GM12878 (cell line): ENCODE results near the gene TMC5. TPM values are rescaled to one million over a fixed set of nuclear protein-coding genes. Genes with fewer than 3 reads are reported as not detected.

Experiments
- ATAC-seq: fragments of 200-7000 bp; cut with Tn5 transposase; 3 replicates; pipeline ENCODE4 v1.9.1; 2020; ENCODE audit warnings: mild to moderate bottlenecking, moderate library complexity
- BruUV-seq: library from RNA; stranded (reverse); fragments of 400-500 nt; replicated peaks from 2 replicates; lab custom pipeline; 2021; lab: Mats Ljungman, UMichigan
- CTCF ChIA-PET: fragments of 300-600 bp; sonication (Branson Sonifier 250); formaldehyde crosslinking; extraction: SDS; loops from one replicate; lab custom pipeline; 2021; ENCODE audit warnings: inconsistent platforms; lab: Yijun Ruan, JAX
- POLR2A ChIA-PET: fragments of 350-600 bp; formaldehyde crosslinking; extraction: SDS; loops from one replicate; lab custom pipeline; 2021; ENCODE audit warnings: inconsistent platforms; lab: Charles Lee
- RAD21 ChIA-PET: fragments of 300-600 bp; sonication (Branson Sonifier 250); formaldehyde crosslinking; loops from one replicate; lab custom pipeline; 2023; ENCODE audit warnings: antibody characterized with exemption; ENCODE audit not compliant: unreplicated experiment; lab: Charles Lee
- SMC1A ChIA-PET: fragments of 300-600 bp; sonication (Branson Sonifier 250); formaldehyde crosslinking; loops from one replicate; lab custom pipeline; 2023; ENCODE audit not compliant: unreplicated experiment, uncharacterized antibody; lab: Charles Lee
- DNase-seq: peaks from one replicate; pipeline ENCODE4 v3.0.0-alpha.2; 2011; ENCODE audit warnings: low read depth, low spot score
- FAIRE-seq: peaks from 3 replicates; lab custom pipeline; 2011; peaks lifted over from hg19 to GRCh38; lab: Jason Lieb, UNC
- H2AFZ ChIP-seq: 2 replicates; pipeline ENCODE4 v1.6.0; 2011; ENCODE audit warnings: low read depth, low read length, control low read depth; ENCODE audit not compliant: control insufficient read depth
- H3K27ac ChIP-seq: 2 replicates; pipeline ENCODE4 v1.5.1; 2011; ENCODE audit warnings: control low read depth; ENCODE audit not compliant: control insufficient read depth, insufficient read depth
- H3K27me3 ChIP-seq, 2 experiments: replicated peaks in 1 of 2; 2 replicates each; pipeline versions ENCODE4 v1.6.0 to v1.6.1; 2011; ENCODE audit warnings: low read length in 1 of 2; ENCODE audit not compliant: control insufficient read depth in 2 of 2, insufficient read depth in 2 of 2
- H3K36me3 ChIP-seq, 2 experiments: 2 replicates each; pipeline ENCODE4 v1.5.1; 2011; ENCODE audit warnings: low read length in 1 of 2; ENCODE audit not compliant: control insufficient read depth in 2 of 2, insufficient read depth in 2 of 2
- H3K4me1 ChIP-seq: 2 replicates; pipeline ENCODE4 v1.6.1; 2011; ENCODE audit warnings: mild to moderate bottlenecking, low read length, moderate library complexity, mixed read lengths; ENCODE audit not compliant: control insufficient read depth, insufficient read depth
- H3K4me2 ChIP-seq: 2 replicates; pipeline ENCODE4 v1.6.0; 2011; ENCODE audit warnings: control low read depth; ENCODE audit not compliant: control insufficient read depth, insufficient read depth
- H3K4me3 ChIP-seq: fragments of 200-600 bp; sonication (generic); 2 replicates; pipeline ENCODE4 v1.5.1; 2016
- H3K79me2 ChIP-seq: 2 replicates; pipeline ENCODE4 v1.6.0; 2011; ENCODE audit warnings: low read length; ENCODE audit not compliant: control insufficient read depth, insufficient read depth
- H3K9ac ChIP-seq: 2 replicates; pipeline ENCODE4 v1.8.0; 2011; ENCODE audit warnings: low read length, control low read depth, mixed read lengths; ENCODE audit not compliant: control insufficient read depth, insufficient read depth
- H3K9me3 ChIP-seq: replicated peaks from 3 replicates; pipeline ENCODE4 v1.5.1; 2011; ENCODE audit warnings: mild to moderate bottlenecking, low read length; ENCODE audit not compliant: control insufficient read depth, insufficient read depth
- H4K20me1 ChIP-seq: 2 replicates; pipeline ENCODE4 v1.6.0; 2011; ENCODE audit not compliant: control insufficient read depth, insufficient read depth
- EP300 ChIP-seq, 2 experiments: fragments of 150-350 bp in 1 of 2; IDR thresholded peaks; 2 replicates each; pipeline ENCODE4 v1.6.1; 2011 to 2012; ENCODE audit warnings: low read depth in 2 of 2, low read length in 2 of 2, borderline replicate concordance in 1 of 2, improper control_type of control experiment in 1 of 2, inconsistent platforms in 1 of 2; ENCODE audit not compliant: control insufficient read depth in 1 of 2
- FOXK2 ChIP-seq: fragments of 450-650 bp; IDR thresholded peaks from 2 replicates; pipeline ENCODE4 v1.6.1; 2017; ENCODE audit warnings: mild to moderate bottlenecking, moderate library complexity
- IKZF2 ChIP-seq, 2 experiments: fragments of 450-650 bp; IDR thresholded peaks; 2 replicates each; pipeline ENCODE4 v1.6.1; 2017; ENCODE audit warnings: mild to moderate bottlenecking in 2 of 2, moderate library complexity in 2 of 2
- NFIC ChIP-seq: IDR thresholded peaks from 2 replicates; pipeline ENCODE4 v1.6.1; 2012; ENCODE audit warnings: low read depth, mild to moderate bottlenecking, inconsistent platforms, low read length, moderate library complexity
- PAX8 ChIP-seq: fragments of 450-650 bp; IDR thresholded peaks from 2 replicates; pipeline ENCODE4 v1.6.1; 2017; ENCODE audit warnings: mild to moderate bottlenecking, moderate library complexity
- ZNF24 ChIP-seq: fragments of 450-650 bp; IDR thresholded peaks from 2 replicates; pipeline ENCODE4 v1.6.1; 2017; ENCODE audit warnings: antibody characterized with exemption, mild to moderate bottlenecking
- WGBS: methylation state at CpG from one replicate; pipeline ENCODE4 v1.1.6; 2016; ENCODE audit warnings: low lambda C conversion rate; ENCODE audit not compliant: insufficient replicate concordance, insufficient coverage; ENCODE audit errors: missing lambda C conversion rate; 5-methylcytosine and 5-hydroxymethylcytosine counted together
- in situ Hi-C: fragments of 300-500 bp; cut with MboI; formaldehyde crosslinking; loops from 9 replicates; pipeline ENCODE4 v1.14.3; 2018; ENCODE audit warnings: mixed read lengths
- intact Hi-C: fragments of 100-400 bp; cut with micrococcal nuclease; formaldehyde crosslinking; loops from one replicate; pipeline ENCODE4 v1.14.2; 2022; ENCODE audit not compliant: unreplicated experiment
- polyA plus RNA-seq, 11 experiments: library from polyadenylated mRNA; depleted of rRNA in 4 of 11; unstranded in 6 of 11; stranded (reverse) in 5 of 11; fragments of >200 nt; fragmentation: Nextera tagmentation in 4 of 11; fragmentation: Illumina TruSeq in 1 of 11; extraction: Ambion mirVana in 4 of 11; extraction: Trizol in 1 of 11; gene quantifications; 1 replicate in 1 of 11; 2 replicates in 10 of 11; pipeline versions ENCODE4 v1.2.1 to v1.2.3, GENCODE V29; 2011 to 2016; ENCODE audit warnings: inconsistent platforms in 2 of 11, missing spikeins in 2 of 11, low read depth in 1 of 11
- total RNA-seq, 4 experiments: library from RNA; depleted of rRNA in 3 of 4; stranded (reverse); fragments of >200 nt in 3 of 4; fragmentation: Illumina TruSeq in 1 of 4; extraction: Trizol in 1 of 4; gene quantifications; 2 replicates each; pipeline versions ENCODE4 v1.2.1 to v1.2.3, GENCODE V29; 2013 to 2021
- TF ChIP-seq, protein P1 (sequence below): IDR thresholded peaks from 2 replicates; pipeline ENCODE4 v1.6.1; 2011; ENCODE audit warnings: mild to moderate bottlenecking, low read depth, low read length, moderate library complexity; ENCODE audit not compliant: insufficient replicate concordance

TMC5 gene
- total and polyA plus RNA-seq, 10 of the 15 experiments (the other 5 are each of a cell fraction or from before 2014, with no cell fraction given): 0.01 to 0.10 (median 0.07) TPM; not detected in 5

DNA sequence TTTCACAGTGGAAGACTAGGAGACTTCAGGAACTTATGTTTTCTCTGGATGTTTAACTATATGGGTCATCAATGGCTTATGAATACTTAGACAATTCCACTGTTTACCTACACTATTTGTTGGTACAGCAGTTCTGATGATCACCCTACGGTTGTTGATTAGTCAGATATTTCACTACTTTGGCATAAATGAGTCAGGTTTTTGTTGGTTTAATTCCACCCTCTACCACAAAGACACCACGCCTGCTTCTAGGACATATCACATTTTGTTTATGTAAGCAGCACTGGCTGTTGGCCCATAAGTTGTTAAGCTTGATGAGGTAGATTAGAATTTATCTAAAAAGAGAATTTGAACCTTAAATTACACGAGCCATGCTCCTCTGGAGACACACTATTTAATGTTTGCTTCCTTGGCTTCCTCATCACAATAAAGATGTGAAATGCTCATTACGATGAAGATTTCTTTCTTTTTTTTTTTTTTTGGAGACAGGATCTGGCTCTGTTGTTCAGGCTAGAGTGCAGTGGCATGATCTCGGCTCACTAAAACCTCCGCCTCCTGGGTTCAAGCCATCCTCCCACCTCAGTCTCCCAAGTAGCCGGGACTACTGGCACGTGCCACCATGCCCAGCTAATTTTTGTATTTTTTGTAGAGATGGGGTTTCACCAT, 99.9 kb downstream of the TMC5 start:
- H3K36me3 ChIP-seq: peaks cover 0 to 10% of the 10 kb centered on the region in 2 experiments; a peak in 2 of 4 replicates
- ChIA-PET RAD21 (interaction anchor here (1.7 to 2.5 kb wide), 2 partner anchors 15 to 38 kb away, joined by 4 to 7 read pairs; partner anchors contain the start of gene VPS35L), POLR2A (interaction anchor here (0.6 kb wide), 1 partner anchor 426 kb away, joined by 5 read pairs; no protein-coding TSS in a partner anchor), SMC1A (interaction anchor here (0.9 to 1.7 kb wide), 4 partner anchors 9 to 129 kb away, joined by 3 to 5 read pairs (median 4); no protein-coding TSS in a partner anchor), CTCF (interaction anchor here (1.6 to 4.5 kb wide), 4 partner anchors 11 to 128 kb away, joined by 4 to 23 read pairs (median 14); no protein-coding TSS in a partner anchor)
- H3K9ac ChIP-seq: no peak overlapping the region
- H3K4me2 ChIP-seq: peak overlapping the region; percentile 62
- in situ Hi-C loops (no loop called here), intact Hi-C loops (no loop called here)
- FAIRE-seq: no peak
- 66% methylated on average over 7 of the region's 8 CpGs for WGBS
- peaks cover 7% of the 10 kb centered on the region for H3K4me1 ChIP-seq
- no peak overlapping the region for H2AFZ ChIP-seq
- peaks cover 39% of the 10 kb centered on the region for H3K79me2 ChIP-seq
- BruUV-seq: no TSS peak
- 0 out of 3 replicates have a peak, but pooled peaks cover 2% of the 10 kb centered on the region for H3K9me3 ChIP-seq
- DNase-seq: no peak
- H4K20me1 ChIP-seq: no peaks in the 10 kb centered on the region
- H3K4me3 ChIP-seq: peak overlapping the region; percentile 10; the same call in 1 of the 2 replicates
- no peak overlapping the region for H3K27ac ChIP-seq
- no peaks in the 10 kb centered on the region for H3K27me3 ChIP-seq
- TF ChIP-seq FOXK2: 0 out of 2 replicates have a peak, but pooled peaks have one; percentile 17
- TF ChIP-seq ZNF24: no peak
- TF ChIP-seq IKZF2 (IDR thresholded peaks at IDR 0.05): 0 out of 4 replicates have a peak, but pooled peaks of 1 of the 2 experiments have one; percentile 23
- TF ChIP-seq, protein P1, sequence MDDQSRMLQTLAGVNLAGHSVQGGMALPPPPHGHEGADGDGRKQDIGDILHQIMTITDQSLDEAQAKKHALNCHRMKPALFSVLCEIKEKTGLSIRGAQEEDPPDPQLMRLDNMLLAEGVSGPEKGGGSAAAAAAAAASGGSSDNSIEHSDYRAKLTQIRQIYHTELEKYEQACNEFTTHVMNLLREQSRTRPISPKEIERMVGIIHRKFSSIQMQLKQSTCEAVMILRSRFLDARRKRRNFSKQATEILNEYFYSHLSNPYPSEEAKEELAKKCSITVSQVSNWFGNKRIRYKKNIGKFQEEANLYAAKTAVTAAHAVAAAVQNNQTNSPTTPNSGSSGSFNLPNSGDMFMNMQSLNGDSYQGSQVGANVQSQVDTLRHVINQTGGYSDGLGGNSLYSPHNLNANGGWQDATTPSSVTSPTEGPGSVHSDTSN: no peak
- TF ChIP-seq PAX8: no peak
- no peak for TF ChIP-seq NFIC
- no peak for TF ChIP-seq EP300 (IDR thresholded peaks at IDR 0.05; ENCODE audit: borderline replicate concordance in 1 of 2, control insufficient read depth in 1 of 2, low read depth in 2 of 2, low read length in 2 of 2)
- peak; percentile 26 for ATAC-seq
